Measurements from ENCODE around the gene DGKH. TPM values are rescaled to one million over a fixed set of nuclear protein-coding genes. Genes with fewer than 3 reads are reported as not detected.

The DGKH gene
- total RNA-seq, 1 experiment from 2014 or later = 22.8 TPM

DNA sequence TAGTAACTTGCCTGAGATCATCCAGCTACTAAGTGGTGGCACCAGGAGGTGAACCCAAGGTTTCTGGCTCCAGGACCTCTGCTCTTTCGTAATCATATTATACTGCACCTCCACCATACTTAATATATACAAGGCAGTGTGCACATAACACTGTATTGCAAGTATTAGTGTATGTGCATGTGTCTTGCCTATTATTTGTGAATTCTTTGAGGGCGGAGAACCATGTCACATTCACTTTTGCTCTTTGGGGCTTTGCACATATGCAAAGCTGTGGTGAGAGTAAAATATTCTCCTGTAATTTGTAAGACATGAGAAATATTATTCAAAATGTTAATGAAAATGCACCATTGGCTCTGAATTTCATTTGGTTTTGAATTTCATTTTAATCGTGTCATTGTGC, 78.6 kb downstream of the DGKH start:
- in situ Hi-C loops (cut with HindIII; ENCODE audit: low pct_unique_long_range_greater_than_20kb, low sequenced_read_pairs) = no loop called here
- Histone ChIP-seq H3K4me3 (ENCODE audit: low read depth in 2 of 2, low read length in 2 of 2) (no peak overlapping the region), H3K27ac (ENCODE audit: low read length) (no peak overlapping the region), H3K27me3 (ENCODE audit: control insufficient read depth, insufficient read depth, low read length) (no peaks in the 10 kb centered on the region), H3K36me3 (ENCODE audit: control insufficient read depth, insufficient read depth, low read length) (peaks cover 7% of the 10 kb centered on the region), H3K9me3 (ENCODE audit: control insufficient read depth, insufficient read depth, low read depth, low read length) (no peaks in the 10 kb centered on the region), H3K4me1 (ENCODE audit: control insufficient read depth, insufficient read depth, low read length) (no peaks in the 10 kb centered on the region)
- BruUV-seq (replicated peaks) = no TSS peak
- TF ChIP-seq POLR2AphosphoS5 (IDR thresholded peaks at IDR 0.05; ENCODE audit: low read depth, low read length) (no peak), SIN3A (IDR thresholded peaks at IDR 0.05; ENCODE audit: borderline replicate concordance, insufficient read depth, low read depth, low read length) (no peak), REST (IDR thresholded peaks at IDR 0.05; ENCODE audit: insufficient read depth in 1 of 2, low read depth in 2 of 2, low read length in 1 of 2) (no peak), TCF7L2 (IDR thresholded peaks at IDR 0.05; ENCODE audit: low read depth, low read length) (no peak), CTCF (IDR thresholded peaks at IDR 0.05) (no peak)
- CTCF ChIA-PET = no interaction called here
- POLR2A ChIA-PET = no interaction called here
- intact Hi-C loops (cut with micrococcal nuclease; ENCODE audit: unreplicated experiment) = no loop called here
- DNase-seq (ENCODE audit: low read depth, low spot score) = no peak
- ATAC-seq = no peak

GRCh38 chr13:42129033-42129432, 80.6 kb downstream of the DGKH start:
- DNase-seq (ENCODE audit: low read depth, low spot score) (no peak), ATAC-seq (no peak)
- TF ChIP-seq SIN3A (IDR thresholded peaks at IDR 0.05; ENCODE audit: borderline replicate concordance, insufficient read depth, low read depth, low read length) (no peak), CTCF (IDR thresholded peaks at IDR 0.05) (no peak), TCF7L2 (IDR thresholded peaks at IDR 0.05; ENCODE audit: low read depth, low read length) (no peak), REST (IDR thresholded peaks at IDR 0.05; ENCODE audit: insufficient read depth in 1 of 2, low read depth in 2 of 2, low read length in 1 of 2) (no peak), POLR2AphosphoS5 (IDR thresholded peaks at IDR 0.05; ENCODE audit: low read depth, low read length) (no peak)
- BruUV-seq (replicated peaks) = no TSS peak
- Histone ChIP-seq H3K9me3 (ENCODE audit: control insufficient read depth, insufficient read depth, low read depth, low read length) (no peaks in the 10 kb centered on the region), H3K27ac (ENCODE audit: low read length) (no peak overlapping the region), H3K4me3 (ENCODE audit: low read depth in 2 of 2, low read length in 2 of 2) (no peak overlapping the region), H3K27me3 (ENCODE audit: control insufficient read depth, insufficient read depth, low read length) (no peaks in the 10 kb centered on the region), H3K36me3 (ENCODE audit: control insufficient read depth, insufficient read depth, low read length) (peaks cover 7% of the 10 kb centered on the region), H3K4me1 (ENCODE audit: control insufficient read depth, insufficient read depth, low read length) (peaks cover 4% of the 10 kb centered on the region)
- CTCF ChIA-PET = no interaction called here
- intact Hi-C loops (cut with micrococcal nuclease; ENCODE audit: unreplicated experiment) = no loop called here
- POLR2A ChIA-PET = interaction anchor here (0.5 to 0.6 kb wide), 2 partner anchors 266 to 350 kb away, joined by 5 to 6 read pairs; no protein-coding TSS in a partner anchor
- in situ Hi-C loops (cut with HindIII; ENCODE audit: low pct_unique_long_range_greater_than_20kb, low sequenced_read_pairs) = no loop called here
